K562 (cell line): ENCODE data around the gene SERPINF2. TPM values are rescaled to one million over a fixed set of nuclear protein-coding genes. Genes with fewer than 3 reads are reported as not detected.

ENCODE experiments used
- ATAC-seq: fragments of 200-7000 bp; cut with Tn5 transposase; 3 replicates; pipeline ENCODE4 v1.9.1; 2020; ENCODE audit warnings: moderate library complexity
- BruUV-seq: library from RNA; stranded (reverse); fragments of 400-500 nt; replicated peaks from 2 replicates; lab custom pipeline; 2021; lab: Mats Ljungman, UMichigan
- CTCF ChIA-PET: fragments of 300-600 bp; formaldehyde crosslinking; extraction: SDS; loops from one replicate; lab custom pipeline; 2021; ENCODE audit warnings: low intra/inter-chr PET ratio; lab: Yijun Ruan, JAX
- POLR2A ChIA-PET: fragments of 300-600, 350-650 bp; sonication (Branson Sonifier 250); formaldehyde crosslinking; extraction: SDS; loops from one replicate; lab custom pipeline; 2021; ENCODE audit warnings: antibody characterized with exemption, inconsistent platforms; lab: Yijun Ruan, JAX
- DNase-seq, 4 experiments: peaks; one replicate each; pipeline versions ENCODE4 v3.0.0 to v3.0.0-alpha.2; 2011 to 2018; ENCODE audit warnings: low spot score in 3 of 4, mixed read lengths in 3 of 4; ENCODE audit errors: extremely low read depth in 1 of 4
- FAIRE-seq: peaks from 2 replicates; lab custom pipeline; 2011; peaks lifted over from hg19 to GRCh38; lab: Jason Lieb, UNC
- H2AFZ ChIP-seq: 2 replicates; pipeline ENCODE4 v1.6.0; 2011; ENCODE audit warnings: low read depth, low read length, control low read depth, inconsistent platforms
- H3K27ac ChIP-seq: fragments of 200-600 bp; 3 replicates; pipeline ENCODE4 v1.8.0; 2011; ENCODE audit warnings: low read depth, mild to moderate bottlenecking, control low read depth, inconsistent platforms, low read length, moderate library complexity, mixed read lengths; ENCODE audit errors: extremely low read depth
- H3K27me3 ChIP-seq, 2 experiments: fragments of 300-600 bp in 1 of 2; 2 replicates in 1 of 2; 3 replicates in 1 of 2; pipeline versions ENCODE4 v1.6.0 to v1.8.0; 2011; ENCODE audit warnings: inconsistent platforms in 2 of 2, low read length in 2 of 2, mild to moderate bottlenecking in 1 of 2, mixed read lengths in 1 of 2, moderate library complexity in 1 of 2; ENCODE audit not compliant: control insufficient read depth in 2 of 2, insufficient read depth in 2 of 2
- H3K36me3 ChIP-seq: fragments of 300-600 bp; 3 replicates; pipeline ENCODE4 v1.8.0; 2011; ENCODE audit warnings: mild to moderate bottlenecking, low read length, inconsistent platforms; ENCODE audit not compliant: control insufficient read depth, insufficient read depth
- H3K4me1 ChIP-seq, 2 experiments: fragments of 200-600 bp in 1 of 2; replicated peaks in 1 of 2; 2 replicates in 1 of 2; 3 replicates in 1 of 2; pipeline versions ENCODE4 v1.5.1 to v1.8.0; 2011; ENCODE audit warnings: inconsistent platforms in 2 of 2, low read length in 2 of 2, mild to moderate bottlenecking in 1 of 2, mixed read lengths in 1 of 2, moderate library complexity in 1 of 2; ENCODE audit not compliant: control insufficient read depth in 2 of 2, insufficient read depth in 2 of 2
- H3K4me2 ChIP-seq: 2 replicates; pipeline ENCODE4 v1.6.1; 2011; ENCODE audit warnings: low read length, control low read depth, inconsistent platforms, mixed read lengths; ENCODE audit not compliant: insufficient read depth
- H3K4me3 ChIP-seq: fragments of 200-600 bp; sonication (generic), shearing (Covaris generic); 2 replicates; pipeline ENCODE4 v1.5.1; 2016; ENCODE audit warnings: control low read depth, inconsistent platforms
- H3K79me2 ChIP-seq: fragments of 200-600 bp; 3 replicates; pipeline ENCODE4 v1.8.0; 2011; ENCODE audit warnings: low read length, inconsistent platforms; ENCODE audit not compliant: control insufficient read depth, insufficient read depth
- H3K9ac ChIP-seq, 2 experiments: 2 replicates each; pipeline versions ENCODE4 v1.6.0 to v1.6.1; 2011; ENCODE audit warnings: low read depth in 2 of 2, low read length in 2 of 2, control low read depth in 1 of 2, inconsistent platforms in 1 of 2, mild to moderate bottlenecking in 1 of 2, mixed read lengths in 1 of 2; ENCODE audit not compliant: insufficient read depth in 1 of 2
- H3K9me1 ChIP-seq: one replicate; pipeline ENCODE4 v1.6.0; 2011; ENCODE audit warnings: inconsistent platforms, mild to moderate bottlenecking, low read length, moderate library complexity; ENCODE audit not compliant: control insufficient read depth, insufficient read depth
- H3K9me3 ChIP-seq: replicated peaks from 2 replicates; pipeline ENCODE4 v1.5.1; 2011; ENCODE audit warnings: low read depth, low read length, inconsistent platforms; ENCODE audit not compliant: control insufficient read depth, insufficient read depth
- H4K20me1 ChIP-seq: replicated peaks from 2 replicates; pipeline ENCODE4 v1.6.1; 2011; ENCODE audit warnings: low read length, inconsistent platforms, mixed read lengths; ENCODE audit not compliant: control insufficient read depth, insufficient read depth
- ARID3B ChIP-seq: fragments of 250-450 bp; sonication (Bioruptor Pico); IDR thresholded peaks from 2 replicates; pipeline ENCODE4 v1.4.0; 2020; ENCODE audit warnings: borderline replicate concordance
- MAX ChIP-seq: sonication (generic); formaldehyde crosslinking; IDR thresholded peaks from 2 replicates; pipeline ENCODE4 v1.9.0; 2022; ENCODE audit warnings: mild to moderate bottlenecking, missing genetic modification reagents
- PYGO2 ChIP-seq: fragments of 450-650 bp; IDR thresholded peaks from 2 replicates; pipeline ENCODE4 v1.6.1; 2016; ENCODE audit warnings: mild to moderate bottlenecking, missing genetic modification characterization, moderate library complexity, missing compliant biosample characterization
- SNIP1 ChIP-seq: fragments of 450-650 bp; IDR thresholded peaks from 2 replicates; pipeline ENCODE4 v1.7.1; 2017; ENCODE audit warnings: low read depth, mild to moderate bottlenecking
- ZFP91 ChIP-seq: sonication (generic); formaldehyde crosslinking; IDR thresholded peaks from 2 replicates; pipeline ENCODE4 v1.8.0; 2022; ENCODE audit warnings: mild to moderate bottlenecking, missing genetic modification reagents
- WGBS: fragments of 100-300 bp; shearing (Covaris generic); methylation state at CpG from one replicate; pipeline ENCODE4 v1.1.6; 2016; ENCODE audit warnings: low coverage, mixed read lengths; ENCODE audit not compliant: insufficient coverage; ENCODE audit errors: missing lambda C conversion rate; 5-methylcytosine and 5-hydroxymethylcytosine counted together
- in situ Hi-C: fragments of 300-500 bp; cut with MboI; formaldehyde crosslinking; loops from 4 replicates; pipeline ENCODE4 v1.15.0; 2018; ENCODE audit warnings: inconsistent platforms, mixed read lengths
- intact Hi-C: fragments of 100-400 bp; cut with micrococcal nuclease; formaldehyde crosslinking; loops from 2 replicates; pipeline ENCODE4 v1.14.2; 2022
- polyA plus RNA-seq, 8 experiments: library from polyadenylated mRNA; depleted of rRNA in 4 of 8; stranded (reverse) in 5 of 8; unstranded in 3 of 8; fragments of >200 nt; fragmentation: Nextera tagmentation in 2 of 8; fragmentation: Illumina TruSeq in 1 of 8; extraction: Ambion mirVana in 2 of 8; extraction: Trizol in 1 of 8; gene quantifications; 2 replicates each; pipeline versions ENCODE4 v1.2.1 to v1.2.3, GENCODE V29; 2011 to 2014; ENCODE audit warnings: inconsistent platforms in 1 of 8, missing spikeins in 1 of 8
- total RNA-seq, 7 experiments: library from RNA; depleted of rRNA in 6 of 7; stranded (reverse); fragments of >200 nt in 6 of 7; fragmentation: Illumina TruSeq in 2 of 7; extraction: Trizol in 2 of 7; gene quantifications; 2 replicates each; pipeline versions ENCODE4 v1.2.1 to v1.2.3, GENCODE V29; 2011 to 2021; ENCODE audit warnings: low replicate concordance in 1 of 7

Gene SERPINF2
- total and polyA plus RNA-seq, 9 of the 15 experiments (the other 6 are each of a cell fraction or from before 2014, with no cell fraction given): 0.22 TPM; not detected in 8

GRCh38 chr17:1752425-1753262 lies 10.0 kb downstream of the SERPINF2 start:
- H3K9me1 ChIP-seq: no peaks in the 10 kb centered on the region
- H3K79me2 ChIP-seq: no peaks in the 10 kb centered on the region
- H3K27ac ChIP-seq: no peak overlapping the region
- POLR2A ChIA-PET: interaction anchor here (0.6 to 1.8 kb wide), 5 partner anchors 9 to 699 kb away, joined by 3 to 10 read pairs (median 4); partner anchors contain the start of genes SERPINF1 and SERPINF2
- H3K27me3 ChIP-seq: no peaks in the 10 kb centered on the region
- H3K9me3 ChIP-seq: no peaks in the 10 kb centered on the region
- no peak overlapping the region for H3K4me3 ChIP-seq
- FAIRE-seq (no peak), ATAC-seq (peak; percentile 24; the same call in 2 of the 3 replicates)
- WGBS: 54% methylated on average over 13 of the region's 18 CpGs
- in situ Hi-C loops: no loop called here
- no peaks in the 10 kb centered on the region for H4K20me1 ChIP-seq
- CTCF ChIA-PET: no interaction called here
- peak; percentile 62 for TF ChIP-seq MAX (CRISPR knock-in tag)
- 0 out of 2 replicates have a peak, but pooled peaks have one; percentile 35 for TF ChIP-seq ZFP91
- peak; percentile 51; the same call in 1 of the 2 replicates for TF ChIP-seq SNIP1
- TF ChIP-seq PYGO2: no peak
- TF ChIP-seq ARID3B (CRISPR knock-in tag): no peak
- TF ChIP-seq, all 486 proteins: peak for 3
- Histone ChIP-seq H3K36me3 (no peaks in the 10 kb centered on the region), H3K4me1 (peaks cover 8 to 38% of the 10 kb centered on the region in 2 experiments; a peak in 4 of 5 replicates), H3K4me2 (no peak overlapping the region), H3K9ac (peak overlapping the region in 1 of 2 experiments; percentile 66; a peak in 1 of 4 replicates), H2AFZ (no peak overlapping the region)
- intact Hi-C loops: no loop called here
- BruUV-seq: no TSS peak
- DNase-seq: peak in 1 of 4 experiments; percentile 18
